Nephron (organoid): ENCODE data around the gene BRD4.

Source experiments
- H3K27ac Mint-ChIP-seq, 3 experiments: 2 replicates each; pipeline ENCODE4 v1.8.0; 2020; ENCODE audit warnings: mixed read lengths in 3 of 3, mild to moderate bottlenecking in 2 of 3, moderate library complexity in 1 of 3
- H3K27me3 Mint-ChIP-seq: 2 replicates; pipeline ENCODE4 v1.8.0; 2021; ENCODE audit warnings: low read depth, mild to moderate bottlenecking, moderate library complexity, mixed read lengths
- H3K36me3 Mint-ChIP-seq: 2 replicates; pipeline ENCODE4 v1.8.0; 2020; ENCODE audit warnings: low read depth, mixed read lengths
- H3K4me1 Mint-ChIP-seq: 2 replicates; pipeline ENCODE4 v1.8.0; 2020; ENCODE audit warnings: mixed read lengths
- H3K4me3 Mint-ChIP-seq, 3 experiments: 2 replicates each; pipeline ENCODE4 v1.8.0; 2020; ENCODE audit warnings: mild to moderate bottlenecking in 3 of 3, mixed read lengths in 3 of 3, moderate library complexity in 2 of 3
- H3K9me3 Mint-ChIP-seq: 2 replicates; pipeline ENCODE4 v1.8.0; 2020; ENCODE audit warnings: mixed read lengths
- CTCF ChIP-seq, 3 experiments: fragments of 200-600 bp; sonication (generic); IDR thresholded peaks; one replicate each; pipeline ENCODE4 v1.5.0; 2021; ENCODE audit warnings: antibody characterized with exemption in 3 of 3; ENCODE audit not compliant: unreplicated experiment in 3 of 3

The BRD4 gene

GRCh38 chr19:15231271-15231670 is 101.1 kb downstream of the BRD4 start:
- no peaks in the 10 kb centered on the region for H3K9me3 Mint-ChIP-seq
- peaks cover 5% of the 10 kb centered on the region for H3K4me1 Mint-ChIP-seq

GRCh38 chr19:15227261-15227660 is 105.1 kb downstream of the BRD4 start:
- TF ChIP-seq CTCF (IDR thresholded peaks at IDR 0.05; ENCODE audit: unreplicated experiment in 3 of 3) = no peak
- Mint-ChIP-seq H3K27me3 (peaks cover 13% of the 10 kb centered on the region), H3K4me1 (peaks cover 22% of the 10 kb centered on the region), H3K4me3 (peak overlapping the region in 1 of 3 experiments; percentile 5), H3K9me3 (no peaks in the 10 kb centered on the region), H3K36me3 (no peaks in the 10 kb centered on the region), H3K27ac (peak overlapping the region in 1 of 3 experiments; percentile 11)

More at GRCh38 chr19:15231271-15231670, 101.1 kb downstream of the BRD4 start:
- Mint-ChIP-seq H3K27ac (no peak overlapping the region), H3K4me3 (peak overlapping the region in 1 of 3 experiments; percentile 54), H3K36me3 (peaks cover 12% of the 10 kb centered on the region), H3K27me3 (peaks cover 22% of the 10 kb centered on the region)
- no peak for TF ChIP-seq CTCF (IDR thresholded peaks at IDR 0.05; ENCODE audit: unreplicated experiment in 3 of 3)

- no peak overlapping the region for H3K4me3 Mint-ChIP-seq
- peaks cover 3% of the 10 kb centered on the region for H3K27me3 Mint-ChIP-seq
- no peak overlapping the region for H3K27ac Mint-ChIP-seq
- no peaks in the 10 kb centered on the region for H3K9me3 Mint-ChIP-seq
- peaks cover 26% of the 10 kb centered on the region for H3K4me1 Mint-ChIP-seq
- TF ChIP-seq CTCF (IDR thresholded peaks at IDR 0.05; ENCODE audit: unreplicated experiment in 3 of 3) = no peak
- H3K36me3 Mint-ChIP-seq = no peaks in the 10 kb centered on the region
Measured at GRCh38 chr19:15225760-15226159, 106.6 kb downstream of the BRD4 start.

GRCh38 chr19:15223649-15224361 is 108.5 kb downstream of the BRD4 start:
- H3K4me3 Mint-ChIP-seq = peak overlapping the region; percentile 92 to 95 (median 95)

GRCh38 chr19:15222738-15223648 is 109.3 kb downstream of the BRD4 start:
- no peaks in the 10 kb centered on the region for H3K27me3 Mint-ChIP-seq
- H3K36me3 Mint-ChIP-seq = no peaks in the 10 kb centered on the region
- peaks cover 30% of the 10 kb centered on the region for H3K4me1 Mint-ChIP-seq
- no peak for TF ChIP-seq CTCF (IDR thresholded peaks at IDR 0.05; ENCODE audit: unreplicated experiment in 3 of 3)
- H3K4me3 Mint-ChIP-seq = peak overlapping the region; percentile 92 to 95 (median 95)
- no peaks in the 10 kb centered on the region for H3K9me3 Mint-ChIP-seq
- H3K27ac Mint-ChIP-seq = peak overlapping the region; percentile 87 to 93 (median 92)

More at GRCh38 chr19:15223649-15224361, 108.5 kb downstream of the BRD4 start:
- TF ChIP-seq CTCF (IDR thresholded peaks at IDR 0.05; ENCODE audit: unreplicated experiment in 3 of 3) = no peak
- H3K9me3 Mint-ChIP-seq = no peaks in the 10 kb centered on the region
- H3K4me1 Mint-ChIP-seq = peaks cover 30% of the 10 kb centered on the region
- no peaks in the 10 kb centered on the region for H3K27me3 Mint-ChIP-seq
- H3K27ac Mint-ChIP-seq = peak overlapping the region; percentile 87 to 94 (median 93)
- H3K36me3 Mint-ChIP-seq = no peaks in the 10 kb centered on the region
